HCT116 (cell line): ENCODE measurements around the gene CC2D1A. TPM values are rescaled to one million over a fixed set of nuclear protein-coding genes. Genes with fewer than 3 reads are reported as not detected.

ENCODE experiments used
- ATAC-seq: fragments of 200-7000 bp; cut with Tn5 transposase; 2 replicates; pipeline ENCODE4 v1.9.1; 2020; ENCODE audit warnings: mild to moderate bottlenecking, moderate library complexity
- BruUV-seq: library from RNA; stranded (reverse); fragments of 400-500 nt; replicated peaks from 2 replicates; lab custom pipeline; 2021; lab: Mats Ljungman, UMichigan
- CTCF ChIA-PET: fragments of 300-600 bp; sonication (Branson Sonifier 250); formaldehyde crosslinking; loops from one replicate; lab custom pipeline; 2021; ENCODE audit warnings: antibody characterized with exemption; lab: Charles Lee
- POLR2A ChIA-PET: fragments of 300-600, 350-600 bp; sonication (Branson Sonifier 250); formaldehyde crosslinking; loops from one replicate; lab custom pipeline; 2021; ENCODE audit warnings: antibody characterized with exemption; lab: Charles Lee
- RAD21 ChIA-PET, 2 experiments: fragments of 300-600 bp; sonication (Branson Sonifier 250); formaldehyde crosslinking; loops; one replicate each; lab custom pipeline; 2023; ENCODE audit warnings: low total read pairs in 2 of 2; ENCODE audit not compliant: uncharacterized antibody in 2 of 2, unreplicated experiment in 2 of 2, low non-redundant PET in 1 of 2; lab: Charles Lee
- DNase-seq: peaks from one replicate; pipeline ENCODE4 v3.0.0-alpha.2; 2010; ENCODE audit warnings: low read depth, low spot score
- H2AFZ ChIP-seq: fragments of 200-600 bp; shearing (Covaris generic), sonication (generic); 2 replicates; pipeline ENCODE4 v1.6.1; 2017; ENCODE audit warnings: low read depth, mixed run types, mixed read lengths, antibody characterized with exemption, low read length; ENCODE audit not compliant: poor library complexity, severe bottlenecking
- H3K27ac ChIP-seq: 2 replicates; pipeline ENCODE4 v1.5.1; 2012; ENCODE audit warnings: low read depth, low read length
- H3K27me3 ChIP-seq: fragments of 200-600 bp; sonication (generic); 2 replicates; pipeline ENCODE4 v1.6.1; 2016; ENCODE audit warnings: mixed run types, low read length, mixed read lengths; ENCODE audit not compliant: insufficient read depth
- H3K36me3 ChIP-seq, 2 experiments: fragments of 200-500 bp in 1 of 2; fragments of 200-600 bp in 1 of 2; sonication (Bioruptor generic) in 1 of 2; sonication (generic) in 1 of 2; 2 replicates each; pipeline versions ENCODE4 v1.5.1 to v1.6.1; 2014 to 2016; ENCODE audit warnings: low read length in 2 of 2, inconsistent platforms in 1 of 2, mixed read lengths in 1 of 2, mixed run types in 1 of 2; ENCODE audit not compliant: insufficient read depth in 2 of 2, control insufficient read depth in 1 of 2
- H3K4me1 ChIP-seq, 2 experiments: fragments of 200-600 bp in 1 of 2; sonication (generic) in 1 of 2; 2 replicates each; pipeline versions ENCODE4 v1.5.1 to v1.6.1; 2012 to 2017; ENCODE audit warnings: low read length in 2 of 2, inconsistent platforms in 1 of 2, mild to moderate bottlenecking in 1 of 2, mixed read lengths in 1 of 2, mixed run types in 1 of 2, moderate library complexity in 1 of 2; ENCODE audit not compliant: insufficient read depth in 2 of 2, control insufficient read depth in 1 of 2
- H3K4me2 ChIP-seq: fragments of 200-600 bp; sonication (generic); 2 replicates; pipeline ENCODE4 v1.6.1; 2017; ENCODE audit warnings: mixed run types, low read length, mixed read lengths
- H3K4me3 ChIP-seq, 2 experiments: fragments of 200-600 bp in 1 of 2; sonication (generic) in 1 of 2; replicated peaks in 1 of 2; 2 replicates each; pipeline ENCODE4 v1.5.1; 2011 to 2016; ENCODE audit warnings: low read length in 2 of 2, control low read depth in 1 of 2, low read depth in 1 of 2, mild to moderate bottlenecking in 1 of 2, mixed read lengths in 1 of 2, mixed run types in 1 of 2
- H3K79me2 ChIP-seq: fragments of 200-600 bp; sonication (generic); 2 replicates; pipeline ENCODE4 v1.6.1; 2017; ENCODE audit warnings: mild to moderate bottlenecking, mixed run types, low read length, moderate library complexity, mixed read lengths; ENCODE audit not compliant: insufficient read depth
- H3K9ac ChIP-seq: fragments of 200-600 bp; sonication (generic); 2 replicates; pipeline ENCODE4 v1.6.1; 2016; ENCODE audit warnings: low read length, mixed read lengths
- H3K9me2 ChIP-seq: fragments of 200-600 bp; sonication (generic), shearing (Covaris generic); 2 replicates; pipeline ENCODE4 v1.6.1; 2017; ENCODE audit warnings: mixed run types, mild to moderate bottlenecking, moderate library complexity; ENCODE audit not compliant: insufficient read depth
- H3K9me3 ChIP-seq, 2 experiments: fragments of 200-500 bp in 1 of 2; fragments of 200-600 bp in 1 of 2; sonication (Bioruptor generic) in 1 of 2; sonication (generic) in 1 of 2; 2 replicates each; pipeline ENCODE4 v1.6.1; 2014 to 2017; ENCODE audit warnings: low read length in 2 of 2, mixed read lengths in 2 of 2, inconsistent platforms in 1 of 2, low read depth in 1 of 2, mild to moderate bottlenecking in 1 of 2, mixed run types in 1 of 2, moderate library complexity in 1 of 2; ENCODE audit not compliant: control insufficient read depth in 1 of 2, insufficient read depth in 1 of 2
- H4K20me1 ChIP-seq: fragments of 200-600 bp; sonication (generic), shearing (Covaris generic); 2 replicates; pipeline ENCODE4 v1.6.1; 2017; ENCODE audit warnings: mixed run types, mild to moderate bottlenecking, moderate library complexity; ENCODE audit not compliant: insufficient read depth
- CEBPB ChIP-seq: IDR thresholded peaks from 2 replicates; pipeline ENCODE4 v1.6.1; 2012; ENCODE audit warnings: low read depth
- EGR1 ChIP-seq: IDR thresholded peaks from 2 replicates; pipeline ENCODE4 v1.6.1; 2012; ENCODE audit warnings: low read depth
- ELF1 ChIP-seq: IDR thresholded peaks from 2 replicates; pipeline ENCODE4 v1.6.1; 2012; ENCODE audit warnings: low read depth, borderline replicate concordance
- EZH2 ChIP-seq: fragments of 200-600 bp; sonication (generic); IDR thresholded peaks from 2 replicates; pipeline ENCODE4 v1.6.1; 2017; ENCODE audit warnings: antibody characterized with exemption, mixed run types
- POLR2A ChIP-seq: IDR thresholded peaks from 2 replicates; pipeline ENCODE4 v1.7.0; 2011; ENCODE audit warnings: borderline replicate concordance; ENCODE audit not compliant: insufficient read depth, insufficient read length; ENCODE audit errors: extremely low read depth
- POLR2AphosphoS5 ChIP-seq: IDR thresholded peaks from 2 replicates; pipeline ENCODE4 v1.6.1; 2011; ENCODE audit warnings: mild to moderate bottlenecking, low read depth, low read length, moderate library complexity
- RAD21 ChIP-seq: IDR thresholded peaks from 2 replicates; pipeline ENCODE4 v1.6.1; 2012; ENCODE audit warnings: low read depth, mild to moderate bottlenecking
- SP1 ChIP-seq: IDR thresholded peaks from 2 replicates; pipeline ENCODE4 v1.6.1; 2012; ENCODE audit warnings: low read depth
- SRF ChIP-seq: IDR thresholded peaks from 2 replicates; pipeline ENCODE4 v1.6.1; 2012; ENCODE audit warnings: low read depth
- ZNF274 ChIP-seq: fragments of 200-500 bp; sonication (Bioruptor generic); IDR thresholded peaks from 2 replicates; pipeline ENCODE4 v1.6.1; 2014; ENCODE audit warnings: mild to moderate bottlenecking, low read depth, low read length, inconsistent platforms
- intact Hi-C: fragments of 100-400 bp; cut with micrococcal nuclease; formaldehyde crosslinking; loops from 2 replicates; pipeline ENCODE4 v1.10.0; 2022
- total RNA-seq: library from RNA; stranded (reverse); gene quantifications from one replicate; pipeline ENCODE4 v1.2.1, GENCODE V29; 2021; ENCODE audit not compliant: unreplicated experiment

The CC2D1A gene
- total RNA-seq, 1 experiment from 2014 or later: 51.5 TPM

DNA sequence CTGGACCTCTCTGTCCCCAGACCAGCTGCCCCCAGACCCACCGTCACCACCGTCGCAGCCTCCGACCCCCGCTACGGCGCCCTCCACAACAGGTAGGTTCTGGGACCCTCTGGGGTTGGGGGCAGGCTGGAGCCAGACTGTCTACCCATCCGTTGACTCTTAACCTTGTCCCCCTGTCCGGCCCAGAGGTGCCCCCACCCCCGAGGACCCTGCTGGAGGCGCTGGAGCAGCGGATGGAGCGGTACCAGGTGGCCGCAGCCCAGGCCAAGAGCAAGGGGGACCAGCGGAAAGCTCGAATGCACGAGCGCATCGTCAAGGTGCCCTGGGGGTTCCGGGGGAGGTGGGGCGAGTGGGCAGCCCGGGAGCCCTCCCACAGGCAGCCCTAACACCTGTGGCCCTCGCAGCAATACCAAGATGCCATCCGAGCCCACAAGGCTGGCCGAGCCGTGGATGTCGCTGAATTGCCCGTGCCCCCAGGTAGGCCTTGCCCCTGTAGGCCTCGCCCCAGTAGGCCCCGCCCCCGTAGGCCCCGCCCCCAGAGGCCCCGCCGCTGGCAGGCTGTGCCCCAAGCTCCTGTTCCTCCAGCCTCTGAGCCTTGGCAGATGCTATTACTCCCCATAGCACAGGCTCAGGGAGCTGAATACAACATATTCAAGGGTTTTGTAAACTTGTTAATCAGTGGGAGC lies 12.9 kb downstream of the CC2D1A start:
- ChIA-PET POLR2A (no interaction called here), RAD21 (no interaction called here), CTCF (no interaction called here)
- no peaks in the 10 kb centered on the region for H3K27me3 ChIP-seq
- H3K36me3 ChIP-seq: peaks cover 10 to 33% of the 10 kb centered on the region in 2 experiments
- no peak overlapping the region for H2AFZ ChIP-seq
- no peaks in the 10 kb centered on the region for H4K20me1 ChIP-seq
- H3K9me3 ChIP-seq: peaks cover 0 to 6% of the 10 kb centered on the region in 2 experiments; a peak in 1 of 4 replicates
- no peak for DNase-seq
- H3K4me3 ChIP-seq: no peak overlapping the region
- no peaks in the 10 kb centered on the region for H3K4me1 ChIP-seq
- H3K79me2 ChIP-seq: no peaks in the 10 kb centered on the region
- intact Hi-C loops: no loop called here
- no peak overlapping the region for H3K27ac ChIP-seq
- no peak overlapping the region for H3K4me2 ChIP-seq
- no peaks in the 10 kb centered on the region for H3K9me2 ChIP-seq
- ATAC-seq: no peak
- no TSS peak for BruUV-seq
- TF ChIP-seq RAD21 (no peak), SRF (no peak), POLR2AphosphoS5 (no peak)
- H3K9ac ChIP-seq: no peak overlapping the region

DNA sequence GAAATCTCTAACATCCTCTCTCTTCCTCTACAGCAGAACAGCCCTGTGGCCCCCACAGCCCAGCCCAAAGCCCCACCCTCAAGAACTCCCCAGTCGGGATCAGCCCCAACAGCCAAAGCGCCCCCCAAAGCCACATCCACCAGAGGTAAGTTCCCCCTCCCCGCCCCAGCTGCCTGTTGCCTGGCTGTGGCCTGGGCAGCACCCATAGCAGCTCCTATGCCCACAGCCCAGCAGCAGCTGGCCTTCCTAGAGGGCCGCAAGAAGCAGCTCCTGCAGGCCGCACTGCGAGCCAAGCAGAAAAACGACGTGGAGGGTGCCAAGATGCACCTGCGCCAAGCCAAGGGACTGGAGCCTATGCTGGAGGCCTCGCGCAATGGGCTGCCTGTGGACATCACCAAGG lies 14.5 kb downstream of the CC2D1A start:
- no peak overlapping the region for H3K4me3 ChIP-seq
- no peak overlapping the region for H3K9ac ChIP-seq
- no peaks in the 10 kb centered on the region for H3K27me3 ChIP-seq
- ATAC-seq: no peak
- H3K9me2 ChIP-seq: no peaks in the 10 kb centered on the region
- H3K27ac ChIP-seq: no peak overlapping the region
- ChIA-PET RAD21 (no interaction called here), CTCF (no interaction called here), POLR2A (no interaction called here)
- TF ChIP-seq EZH2 (no peak), ZNF274 (no peak), CEBPB (no peak), ELF1 (no peak), SP1 (no peak), POLR2A (no peak), EGR1 (no peak)
- H2AFZ ChIP-seq: no peak overlapping the region
- H3K4me1 ChIP-seq: no peaks in the 10 kb centered on the region
- H4K20me1 ChIP-seq: no peaks in the 10 kb centered on the region
- H3K36me3 ChIP-seq: peaks cover 10 to 33% of the 10 kb centered on the region in 2 experiments
- H3K9me3 ChIP-seq: peaks cover 0 to 6% of the 10 kb centered on the region in 2 experiments; a peak in 1 of 4 replicates
- no peaks in the 10 kb centered on the region for H3K79me2 ChIP-seq
- no peak for DNase-seq
- H3K4me2 ChIP-seq: no peak overlapping the region
- intact Hi-C loops: no loop called here
- no TSS peak for BruUV-seq
